Panc1 (cell line): Measurements from ENCODE around the gene PPM1L. TPM values are rescaled to one million over a fixed set of nuclear protein-coding genes. Genes with fewer than 3 reads are reported as not detected.

Source experiments
- ATAC-seq: fragments of 200-7000 bp; cut with Tn5 transposase; 2 replicates; pipeline ENCODE4 v1.9.1; 2020; ENCODE audit warnings: mild to moderate bottlenecking, moderate library complexity
- BruUV-seq: library from RNA; stranded (reverse); fragments of 400-500 nt; replicated peaks from 2 replicates; lab custom pipeline; 2021; lab: Mats Ljungman, UMichigan
- CTCF ChIA-PET: fragments of 300-600 bp; sonication (Branson Sonifier 250); formaldehyde crosslinking; loops from one replicate; lab custom pipeline; 2022; ENCODE audit warnings: antibody characterized with exemption; lab: Charles Lee
- POLR2A ChIA-PET: fragments of 300-600 bp; sonication (Branson Sonifier 250); formaldehyde crosslinking; loops from one replicate; lab custom pipeline; 2022; ENCODE audit warnings: antibody characterized with exemption; lab: Charles Lee
- DNase-seq: peaks from one replicate; pipeline ENCODE4 v3.0.0-alpha.2; 2010; ENCODE audit warnings: low read depth, low spot score
- H3K27ac ChIP-seq: 2 replicates; pipeline ENCODE4 v1.5.1; 2011; ENCODE audit warnings: mild to moderate bottlenecking, low read length, inconsistent platforms
- H3K27me3 ChIP-seq: fragments of 200-500 bp; sonication (Bioruptor generic); 2 replicates; pipeline ENCODE4 v1.6.0; 2014; ENCODE audit warnings: low read length, inconsistent platforms; ENCODE audit not compliant: control insufficient read depth, insufficient read depth
- H3K36me3 ChIP-seq: fragments of 200-500 bp; sonication (Bioruptor generic); 2 replicates; pipeline ENCODE4 v1.5.1; 2014; ENCODE audit warnings: inconsistent platforms, mild to moderate bottlenecking, low read length, moderate library complexity; ENCODE audit not compliant: control insufficient read depth, insufficient read depth
- H3K4me1 ChIP-seq: 2 replicates; pipeline ENCODE4 v1.5.1; 2011; ENCODE audit warnings: inconsistent platforms, mild to moderate bottlenecking, low read length, moderate library complexity; ENCODE audit not compliant: control insufficient read depth, insufficient read depth
- H3K4me3 ChIP-seq, 2 experiments: 2 replicates each; pipeline ENCODE4 v1.5.1; 2011 to 2012; ENCODE audit warnings: low read depth in 2 of 2, low read length in 2 of 2, mild to moderate bottlenecking in 2 of 2, inconsistent platforms in 1 of 2, moderate library complexity in 1 of 2
- H3K9me3 ChIP-seq: fragments of 200-500 bp; sonication (Bioruptor generic); 2 replicates; pipeline ENCODE4 v1.5.1; 2014; ENCODE audit warnings: low read depth, mild to moderate bottlenecking, inconsistent platforms, low read length, moderate library complexity; ENCODE audit not compliant: control insufficient read depth, insufficient read depth
- POLR2AphosphoS5 ChIP-seq: IDR thresholded peaks from 2 replicates; pipeline ENCODE4 v1.6.1; 2012; ENCODE audit warnings: mild to moderate bottlenecking, low read depth, low read length, moderate library complexity
- SIN3A ChIP-seq: IDR thresholded peaks from 2 replicates; pipeline ENCODE4 v1.6.1; 2012; ENCODE audit warnings: low read depth, mild to moderate bottlenecking, low read length, moderate library complexity, borderline replicate concordance; ENCODE audit not compliant: insufficient read depth
- TCF7L2 ChIP-seq: IDR thresholded peaks from 2 replicates; pipeline ENCODE4 v1.6.1; 2011; ENCODE audit warnings: mild to moderate bottlenecking, low read depth, low read length, inconsistent platforms
- in situ Hi-C: cut with HindIII; loops from 2 replicates; pipeline ENCODE4 v1.10.0; 2016; ENCODE audit warnings: low sequenced_read_pairs, low pct_unique_long_range_greater_than_20kb
- intact Hi-C: fragments of 100-400 bp; cut with micrococcal nuclease; formaldehyde crosslinking; loops from one replicate; pipeline ENCODE4 v1.10.0; 2022; ENCODE audit not compliant: unreplicated experiment
- total RNA-seq: library from RNA; stranded (reverse); gene quantifications from one replicate; pipeline ENCODE4 v1.2.1, GENCODE V29; 2021; ENCODE audit not compliant: unreplicated experiment
- TF ChIP-seq, protein P1 (sequence below): fragments of 450-650 bp; IDR thresholded peaks from 2 replicates; pipeline ENCODE4 v1.5.1; 2017; ENCODE audit warnings: mild to moderate bottlenecking
- TF ChIP-seq, protein P2 (sequence below), 2 experiments: IDR thresholded peaks; 2 replicates each; pipeline ENCODE4 v1.6.1; 2011 to 2012; ENCODE audit warnings: low read depth in 2 of 2, control low read depth in 1 of 2, low read length in 1 of 2, mild to moderate bottlenecking in 1 of 2, moderate library complexity in 1 of 2; ENCODE audit not compliant: insufficient read depth in 1 of 2

The PPM1L gene
- total RNA-seq, 1 experiment from 2014 or later: 23.8 TPM

DNA sequence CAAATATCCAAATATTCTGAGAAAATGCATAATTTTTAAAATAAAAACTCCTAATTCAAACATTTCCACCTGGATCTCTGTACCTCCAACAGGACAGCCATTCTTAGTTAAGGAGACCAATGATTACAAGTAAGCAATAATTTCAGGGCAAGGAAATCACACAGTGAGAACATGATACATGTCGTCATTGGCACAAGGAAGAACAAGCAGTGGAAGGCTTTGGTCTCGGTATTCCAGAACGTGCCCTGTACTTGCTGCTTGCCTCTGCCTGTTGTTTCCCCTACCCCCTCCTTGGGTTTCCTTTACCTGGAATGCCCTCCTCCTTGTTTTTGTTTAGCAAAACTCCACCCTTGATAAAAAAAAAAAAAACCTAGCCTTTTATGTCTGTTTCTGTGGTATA lies 72.8 kb downstream of the PPM1L start:
- in situ Hi-C loops: no loop called here
- Histone ChIP-seq H3K27ac (no peak overlapping the region), H3K9me3 (no peaks in the 10 kb centered on the region), H3K36me3 (no peaks in the 10 kb centered on the region), H3K4me3 (no peak overlapping the region), H3K27me3 (no peaks in the 10 kb centered on the region), H3K4me1 (no peaks in the 10 kb centered on the region)
- ATAC-seq (no peak), DNase-seq (no peak)
- ChIA-PET CTCF (no interaction called here), POLR2A (no interaction called here)
- BruUV-seq: no TSS peak
- intact Hi-C loops: no loop called here
- TF ChIP-seq, protein P1, sequence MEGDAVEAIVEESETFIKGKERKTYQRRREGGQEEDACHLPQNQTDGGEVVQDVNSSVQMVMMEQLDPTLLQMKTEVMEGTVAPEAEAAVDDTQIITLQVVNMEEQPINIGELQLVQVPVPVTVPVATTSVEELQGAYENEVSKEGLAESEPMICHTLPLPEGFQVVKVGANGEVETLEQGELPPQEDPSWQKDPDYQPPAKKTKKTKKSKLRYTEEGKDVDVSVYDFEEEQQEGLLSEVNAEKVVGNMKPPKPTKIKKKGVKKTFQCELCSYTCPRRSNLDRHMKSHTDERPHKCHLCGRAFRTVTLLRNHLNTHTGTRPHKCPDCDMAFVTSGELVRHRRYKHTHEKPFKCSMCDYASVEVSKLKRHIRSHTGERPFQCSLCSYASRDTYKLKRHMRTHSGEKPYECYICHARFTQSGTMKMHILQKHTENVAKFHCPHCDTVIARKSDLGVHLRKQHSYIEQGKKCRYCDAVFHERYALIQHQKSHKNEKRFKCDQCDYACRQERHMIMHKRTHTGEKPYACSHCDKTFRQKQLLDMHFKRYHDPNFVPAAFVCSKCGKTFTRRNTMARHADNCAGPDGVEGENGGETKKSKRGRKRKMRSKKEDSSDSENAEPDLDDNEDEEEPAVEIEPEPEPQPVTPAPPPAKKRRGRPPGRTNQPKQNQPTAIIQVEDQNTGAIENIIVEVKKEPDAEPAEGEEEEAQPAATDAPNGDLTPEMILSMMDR: no peak
- TF ChIP-seq TCF7L2: no peak
- no peak for TF ChIP-seq POLR2AphosphoS5
- TF ChIP-seq, protein P2, sequence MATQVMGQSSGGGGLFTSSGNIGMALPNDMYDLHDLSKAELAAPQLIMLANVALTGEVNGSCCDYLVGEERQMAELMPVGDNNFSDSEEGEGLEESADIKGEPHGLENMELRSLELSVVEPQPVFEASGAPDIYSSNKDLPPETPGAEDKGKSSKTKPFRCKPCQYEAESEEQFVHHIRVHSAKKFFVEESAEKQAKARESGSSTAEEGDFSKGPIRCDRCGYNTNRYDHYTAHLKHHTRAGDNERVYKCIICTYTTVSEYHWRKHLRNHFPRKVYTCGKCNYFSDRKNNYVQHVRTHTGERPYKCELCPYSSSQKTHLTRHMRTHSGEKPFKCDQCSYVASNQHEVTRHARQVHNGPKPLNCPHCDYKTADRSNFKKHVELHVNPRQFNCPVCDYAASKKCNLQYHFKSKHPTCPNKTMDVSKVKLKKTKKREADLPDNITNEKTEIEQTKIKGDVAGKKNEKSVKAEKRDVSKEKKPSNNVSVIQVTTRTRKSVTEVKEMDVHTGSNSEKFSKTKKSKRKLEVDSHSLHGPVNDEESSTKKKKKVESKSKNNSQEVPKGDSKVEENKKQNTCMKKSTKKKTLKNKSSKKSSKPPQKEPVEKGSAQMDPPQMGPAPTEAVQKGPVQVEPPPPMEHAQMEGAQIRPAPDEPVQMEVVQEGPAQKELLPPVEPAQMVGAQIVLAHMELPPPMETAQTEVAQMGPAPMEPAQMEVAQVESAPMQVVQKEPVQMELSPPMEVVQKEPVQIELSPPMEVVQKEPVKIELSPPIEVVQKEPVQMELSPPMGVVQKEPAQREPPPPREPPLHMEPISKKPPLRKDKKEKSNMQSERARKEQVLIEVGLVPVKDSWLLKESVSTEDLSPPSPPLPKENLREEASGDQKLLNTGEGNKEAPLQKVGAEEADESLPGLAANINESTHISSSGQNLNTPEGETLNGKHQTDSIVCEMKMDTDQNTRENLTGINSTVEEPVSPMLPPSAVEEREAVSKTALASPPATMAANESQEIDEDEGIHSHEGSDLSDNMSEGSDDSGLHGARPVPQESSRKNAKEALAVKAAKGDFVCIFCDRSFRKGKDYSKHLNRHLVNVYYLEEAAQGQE (IDR thresholded peaks at IDR 0.05; ENCODE audit: insufficient read depth in 1 of 2, low read depth in 2 of 2, low read length in 1 of 2): no peak
- TF ChIP-seq SIN3A: no peak

DNA sequence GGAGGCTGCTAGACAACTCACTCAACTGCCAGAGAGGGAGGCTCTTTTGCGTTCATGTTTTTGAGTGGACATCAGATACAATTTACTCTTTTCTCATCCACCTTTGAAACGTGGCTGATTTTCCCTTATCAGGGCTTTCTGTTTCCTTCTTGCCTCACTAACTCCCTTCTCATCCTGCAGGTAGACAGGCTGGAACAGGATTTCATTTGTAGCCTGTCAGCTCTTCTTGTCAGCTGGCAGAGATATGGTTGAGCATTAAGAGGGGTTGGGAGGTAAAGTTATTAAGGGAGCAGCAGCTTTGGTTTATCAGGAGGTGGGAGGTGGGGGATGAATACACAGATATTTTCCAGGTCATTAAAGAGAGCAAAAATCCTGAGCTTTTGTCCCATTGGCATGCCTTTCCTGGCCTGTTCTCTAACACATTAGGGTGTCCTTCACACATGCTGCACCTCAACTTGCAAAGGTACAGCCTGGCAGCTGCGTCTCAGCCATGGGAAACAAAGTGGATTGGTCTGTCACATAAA lies 73.5 kb downstream of the PPM1L start:
- H3K4me1 ChIP-seq: no peaks in the 10 kb centered on the region
- no peaks in the 10 kb centered on the region for H3K27me3 ChIP-seq
- intact Hi-C loops: no loop called here
- H3K9me3 ChIP-seq: no peaks in the 10 kb centered on the region
- ATAC-seq (no peak), DNase-seq (no peak)
- CTCF ChIA-PET: no interaction called here
- no peak overlapping the region for H3K27ac ChIP-seq
- BruUV-seq: no TSS peak
- in situ Hi-C loops: no loop called here
- H3K4me3 ChIP-seq: no peak overlapping the region
- TF ChIP-seq, protein P2 (IDR thresholded peaks at IDR 0.05; ENCODE audit: insufficient read depth in 1 of 2, low read depth in 2 of 2, low read length in 1 of 2): no peak
- no peak for TF ChIP-seq SIN3A
- TF ChIP-seq, protein P1: no peak
- H3K36me3 ChIP-seq: no peaks in the 10 kb centered on the region
- POLR2A ChIA-PET: no interaction called here
